HepG2 (cell line): ENCODE results near the gene NELFCD. TPM values are rescaled to one million over a fixed set of nuclear protein-coding genes. Genes with fewer than 3 reads are reported as not detected.

Source experiments
- ATF2 ChIP-seq: sonication (generic); formaldehyde crosslinking; IDR thresholded peaks from 2 replicates; pipeline ENCODE4 v1.4.0; 2020; ENCODE audit warnings: missing genetic modification reagents
- CREB3 ChIP-seq: sonication (generic); formaldehyde crosslinking; IDR thresholded peaks from 2 replicates; pipeline ENCODE4 v1.5.0; 2020; ENCODE audit warnings: missing genetic modification reagents
- MEIS2 ChIP-seq: sonication (generic); formaldehyde crosslinking; IDR thresholded peaks from 2 replicates; pipeline ENCODE4 v1.9.0; 2021; ENCODE audit warnings: mild to moderate bottlenecking, missing genetic modification reagents
- SAP130 ChIP-seq: IDR thresholded peaks from 2 replicates; pipeline ENCODE4 v1.6.1; 2016; ENCODE audit warnings: low read depth
- SNAPC5 ChIP-seq: sonication (generic); formaldehyde crosslinking; IDR thresholded peaks from 2 replicates; pipeline ENCODE4 v1.8.1; 2023; ENCODE audit warnings: mild to moderate bottlenecking, missing genetic modification reagents, borderline replicate concordance
- SRY ChIP-seq: sonication (generic); formaldehyde crosslinking; IDR thresholded peaks from 2 replicates; pipeline ENCODE4 v1.8.0; 2022; ENCODE audit warnings: mild to moderate bottlenecking, missing genetic modification reagents
- ZFP36L1 ChIP-seq: sonication (generic); formaldehyde crosslinking; IDR thresholded peaks from 2 replicates; pipeline ENCODE4 v1.8.0; 2022; ENCODE audit warnings: mild to moderate bottlenecking, missing genetic modification reagents, moderate library complexity
- ZHX1 ChIP-seq: sonication (generic); formaldehyde crosslinking; IDR thresholded peaks from 2 replicates; pipeline ENCODE4 v1.8.1; 2022; ENCODE audit warnings: low read depth, mild to moderate bottlenecking, missing genetic modification reagents
- ZNF256 ChIP-seq: sonication (generic); formaldehyde crosslinking; conservative IDR thresholded peaks from 2 replicates; pipeline ENCODE4 v1.4.0; 2020; ENCODE audit warnings: missing genetic modification reagents
- ZNF501 ChIP-seq: sonication (generic); formaldehyde crosslinking; IDR thresholded peaks from 2 replicates; pipeline ENCODE4 v1.5.1; 2020; ENCODE audit warnings: mild to moderate bottlenecking, moderate library complexity, missing genetic modification reagents
- ZNF607 ChIP-seq: sonication (generic); formaldehyde crosslinking; IDR thresholded peaks from 2 replicates; pipeline ENCODE4 v1.5.1; 2020; ENCODE audit warnings: missing genetic modification reagents, mild to moderate bottlenecking, borderline replicate concordance
- ZSCAN20 ChIP-seq: sonication (generic); formaldehyde crosslinking; IDR thresholded peaks from 2 replicates; pipeline ENCODE4 v1.4.0; 2020; ENCODE audit warnings: missing genetic modification reagents, mild to moderate bottlenecking, borderline replicate concordance
- polyA plus RNA-seq, 8 experiments: library from polyadenylated mRNA; depleted of rRNA in 3 of 8; stranded (reverse) in 7 of 8; unstranded in 1 of 8; fragments of >200 nt; fragmentation: Illumina TruSeq in 4 of 8; extraction: Trizol in 4 of 8; gene quantifications; 2 replicates each; pipeline versions ENCODE4 v1.2.1 to v1.2.3, GENCODE V29; 2011 to 2016; ENCODE audit warnings: low read depth in 4 of 8, missing spikeins in 1 of 8, mixed read lengths in 1 of 8; ENCODE audit not compliant: insufficient read depth in 1 of 8
- total RNA-seq, 5 experiments: library from RNA; depleted of rRNA; stranded (reverse); fragments of >200 nt; fragmentation: Illumina TruSeq; extraction: Trizol; gene quantifications; 2 replicates each; pipeline ENCODE4 v1.2.3, GENCODE V29; 2016; ENCODE audit warnings: low read depth in 1 of 5
- TF ChIP-seq, protein P1 (sequence below): sonication (generic); formaldehyde crosslinking; IDR thresholded peaks from 2 replicates; pipeline ENCODE4 v1.9.0; 2022; ENCODE audit warnings: low read depth, missing genetic modification reagents
- TF ChIP-seq, protein P2 (sequence below): sonication (generic); formaldehyde crosslinking; IDR thresholded peaks from 2 replicates; pipeline ENCODE4 v1.4.0; 2020; ENCODE audit warnings: missing genetic modification reagents, borderline replicate concordance
- TF ChIP-seq, protein P3 (sequence below): sonication (generic); formaldehyde crosslinking; IDR thresholded peaks from 2 replicates; pipeline ENCODE4 v1.5.0; 2020; ENCODE audit warnings: missing genetic modification reagents

NELFCD gene
- total and polyA plus RNA-seq, 2 of the 13 experiments (the other 11 are each of a cell fraction or from before 2014, with no cell fraction given): 159 to 203 TPM

- TF ChIP-seq ZFP36L1 (CRISPR knock-in tag): 0 out of 2 replicates have a peak, but pooled peaks have one; percentile 62
- TF ChIP-seq, protein P1, sequence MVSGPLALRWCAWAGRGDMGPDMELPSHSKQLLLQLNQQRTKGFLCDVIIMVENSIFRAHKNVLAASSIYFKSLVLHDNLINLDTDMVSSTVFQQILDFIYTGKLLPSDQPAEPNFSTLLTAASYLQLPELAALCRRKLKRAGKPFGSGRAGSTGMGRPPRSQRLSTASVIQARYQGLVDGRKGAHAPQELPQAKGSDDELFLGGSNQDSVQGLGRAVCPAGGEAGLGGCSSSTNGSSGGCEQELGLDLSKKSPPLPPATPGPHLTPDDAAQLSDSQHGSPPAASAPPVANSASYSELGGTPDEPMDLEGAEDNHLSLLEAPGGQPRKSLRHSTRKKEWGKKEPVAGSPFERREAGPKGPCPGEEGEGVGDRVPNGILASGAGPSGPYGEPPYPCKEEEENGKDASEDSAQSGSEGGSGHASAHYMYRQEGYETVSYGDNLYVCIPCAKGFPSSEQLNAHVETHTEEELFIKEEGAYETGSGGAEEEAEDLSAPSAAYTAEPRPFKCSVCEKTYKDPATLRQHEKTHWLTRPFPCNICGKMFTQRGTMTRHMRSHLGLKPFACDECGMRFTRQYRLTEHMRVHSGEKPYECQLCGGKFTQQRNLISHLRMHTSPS (CRISPR knock-in tag): peak; percentile 45; the same call in 1 of the 2 replicates
- TF ChIP-seq, protein P2, sequence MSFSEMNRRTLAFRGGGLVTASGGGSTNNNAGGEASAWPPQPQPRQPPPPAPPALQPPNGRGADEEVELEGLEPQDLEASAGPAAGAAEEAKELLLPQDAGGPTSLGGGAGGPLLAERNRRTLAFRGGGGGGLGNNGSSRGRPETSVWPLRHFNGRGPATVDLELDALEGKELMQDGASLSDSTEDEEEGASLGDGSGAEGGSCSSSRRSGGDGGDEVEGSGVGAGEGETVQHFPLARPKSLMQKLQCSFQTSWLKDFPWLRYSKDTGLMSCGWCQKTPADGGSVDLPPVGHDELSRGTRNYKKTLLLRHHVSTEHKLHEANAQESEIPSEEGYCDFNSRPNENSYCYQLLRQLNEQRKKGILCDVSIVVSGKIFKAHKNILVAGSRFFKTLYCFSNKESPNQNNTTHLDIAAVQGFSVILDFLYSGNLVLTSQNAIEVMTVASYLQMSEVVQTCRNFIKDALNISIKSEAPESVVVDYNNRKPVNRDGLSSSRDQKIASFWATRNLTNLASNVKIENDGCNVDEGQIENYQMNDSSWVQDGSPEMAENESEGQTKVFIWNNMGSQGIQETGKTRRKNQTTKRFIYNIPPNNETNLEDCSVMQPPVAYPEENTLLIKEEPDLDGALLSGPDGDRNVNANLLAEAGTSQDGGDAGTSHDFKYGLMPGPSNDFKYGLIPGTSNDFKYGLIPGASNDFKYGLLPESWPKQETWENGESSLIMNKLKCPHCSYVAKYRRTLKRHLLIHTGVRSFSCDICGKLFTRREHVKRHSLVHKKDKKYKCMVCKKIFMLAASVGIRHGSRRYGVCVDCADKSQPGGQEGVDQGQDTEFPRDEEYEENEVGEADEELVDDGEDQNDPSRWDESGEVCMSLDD: 0 out of 2 replicates have a peak, but pooled peaks have one; percentile 60
- TF ChIP-seq SRY (CRISPR knock-in tag): peak; percentile 95
- no peak for TF ChIP-seq SNAPC5
- peak; percentile 80 for TF ChIP-seq MEIS2 (CRISPR knock-in tag)
- TF ChIP-seq, protein P3, sequence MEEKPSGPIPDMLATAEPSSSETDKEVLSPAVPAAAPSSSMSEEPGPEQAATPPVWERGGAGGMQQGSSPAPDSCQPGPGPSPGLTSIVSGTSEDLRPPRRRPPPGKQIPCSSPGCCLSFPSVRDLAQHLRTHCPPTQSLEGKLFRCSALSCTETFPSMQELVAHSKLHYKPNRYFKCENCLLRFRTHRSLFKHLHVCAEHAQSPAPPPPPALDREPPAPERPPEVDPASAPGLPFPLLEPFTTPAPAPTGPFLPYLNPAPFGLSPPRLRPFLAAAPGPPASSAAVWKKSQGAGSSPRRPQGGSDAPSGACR (CRISPR knock-in tag): no peak
- TF ChIP-seq ZNF607 (CRISPR knock-in tag): peak; percentile 87
- peak; percentile 59; the same call in 1 of the 2 replicates for TF ChIP-seq ZNF501 (CRISPR knock-in tag)
- TF ChIP-seq ZNF256 (CRISPR knock-in tag): peak; percentile 62; the same call in 1 of the 2 replicates
- TF ChIP-seq CREB3: no peak
- TF ChIP-seq ATF2 (CRISPR knock-in tag): 0 out of 2 replicates have a peak, but pooled peaks have one; percentile 17
- 0 out of 2 replicates have a peak, but pooled peaks have one; percentile 8 for TF ChIP-seq ZHX1
- TF ChIP-seq ZSCAN20 (CRISPR knock-in tag): peak; percentile 22; the same call in 1 of the 2 replicates
- peak; percentile 58 for TF ChIP-seq SAP130 (CRISPR knock-in tag)
These were observed 61.2 kb downstream of the NELFCD start, which contains the start of gene PRELID3B (continued) for GRCh38 chr20:59042151-59042795.
